OCI-LY7 (cell line): Measurements from ENCODE around the gene IL22RA2. TPM values are rescaled to one million over a fixed set of nuclear protein-coding genes. Genes with fewer than 3 reads are reported as not detected.

Source experiments
- BruUV-seq: library from RNA; stranded (reverse); fragments of 400-500 nt; replicated peaks from 2 replicates; lab custom pipeline; 2021; lab: Mats Ljungman, UMichigan
- CTCF ChIA-PET: fragments of 300-600 bp; sonication (Branson Sonifier 250); formaldehyde crosslinking; loops from one replicate; lab custom pipeline; 2022; ENCODE audit warnings: antibody characterized with exemption; ENCODE audit not compliant: unreplicated experiment; lab: Charles Lee
- POLR2A ChIA-PET: fragments of 300-600 bp; sonication (Branson Sonifier 250); formaldehyde crosslinking; loops from one replicate; lab custom pipeline; 2022; ENCODE audit warnings: antibody characterized with exemption; lab: Charles Lee
- DNase-seq: peaks from one replicate; pipeline ENCODE4 v3.0.0-alpha.2; 2015; ENCODE audit warnings: low spot score
- H2AFZ ChIP-seq: fragments of 200-600 bp; sonication (generic), shearing (Covaris generic); 2 replicates; pipeline ENCODE4 v1.6.1; 2014; ENCODE audit warnings: mild to moderate bottlenecking, antibody characterized with exemption, low read length, moderate library complexity
- H3K27ac ChIP-seq: fragments of 200-600 bp; sonication (generic); 2 replicates; pipeline ENCODE4 v1.5.1; 2014; ENCODE audit warnings: mixed run types, low read depth, mild to moderate bottlenecking, moderate library complexity, low read length, inconsistent platforms; ENCODE audit not compliant: poor library complexity, severe bottlenecking
- H3K36me3 ChIP-seq: fragments of 200-600 bp; sonication (generic); 2 replicates; pipeline ENCODE4 v1.6.1; 2014; ENCODE audit warnings: mild to moderate bottlenecking, antibody characterized with exemption, low read length, moderate library complexity, mixed read lengths; ENCODE audit not compliant: insufficient read depth
- H3K4me1 ChIP-seq: fragments of 200-600 bp; sonication (generic); 2 replicates; pipeline ENCODE4 v1.5.1; 2014; ENCODE audit warnings: mild to moderate bottlenecking, low read length; ENCODE audit not compliant: insufficient read depth, poor library complexity, severe bottlenecking
- H3K4me2 ChIP-seq: fragments of 200-600 bp; sonication (generic); 2 replicates; pipeline ENCODE4 v1.6.1; 2014; ENCODE audit warnings: mild to moderate bottlenecking, low read length
- H3K4me3 ChIP-seq: fragments of 200-600 bp; sonication (generic); 2 replicates; pipeline ENCODE4 v1.5.1; 2014; ENCODE audit warnings: mild to moderate bottlenecking, low read depth, low read length; ENCODE audit not compliant: poor library complexity, severe bottlenecking
- H3K79me2 ChIP-seq: fragments of 200-600 bp; sonication (generic); 2 replicates; pipeline ENCODE4 v1.6.1; 2016; ENCODE audit warnings: low read depth, mild to moderate bottlenecking, low read length, moderate library complexity, mixed read lengths; ENCODE audit not compliant: insufficient read depth
- H3K9me2 ChIP-seq: fragments of 200-600 bp; sonication (generic); 2 replicates; pipeline ENCODE4 v1.6.1; 2016; ENCODE audit warnings: mild to moderate bottlenecking, low read length, mixed read lengths; ENCODE audit not compliant: insufficient read depth
- H3K9me3 ChIP-seq: fragments of 200-600 bp; sonication (generic); 2 replicates; pipeline ENCODE4 v1.6.1; 2014; ENCODE audit warnings: mild to moderate bottlenecking, mixed run types, low read length, mixed read lengths
- H4K20me1 ChIP-seq: fragments of 200-600 bp; sonication (generic); 2 replicates; pipeline ENCODE4 v1.6.1; 2014; ENCODE audit warnings: mild to moderate bottlenecking, antibody characterized with exemption, low read length, moderate library complexity, mixed read lengths; ENCODE audit not compliant: insufficient read depth
- CTCF ChIP-seq: fragments of 200-600 bp; sonication (generic); conservative IDR thresholded peaks from 2 replicates; pipeline ENCODE4 v1.5.1; 2014; ENCODE audit warnings: mild to moderate bottlenecking, antibody characterized with exemption, low read length, moderate library complexity, mixed read lengths
- EZH2phosphoT487 ChIP-seq: fragments of 200-600 bp; sonication (generic); IDR thresholded peaks from 2 replicates; pipeline ENCODE4 v1.6.1; 2018; ENCODE audit warnings: low read depth, borderline replicate concordance, mild to moderate bottlenecking, mixed run types, antibody characterized with exemption, low read length, moderate library complexity, mixed read lengths
- intact Hi-C: fragments of 100-400 bp; cut with micrococcal nuclease; formaldehyde crosslinking; loops from one replicate; pipeline ENCODE4 v1.10.0; 2022; ENCODE audit not compliant: unreplicated experiment
- total RNA-seq, 2 experiments: library from RNA; depleted of rRNA in 1 of 2; stranded (reverse); fragments of >200 nt in 1 of 2; shearing (Covaris generic) in 1 of 2; gene quantifications; 2 replicates each; pipeline ENCODE4 v1.2.3, GENCODE V29; 2014 to 2022

The IL22RA2 gene
- total RNA-seq, 2 experiments from 2014 or later = not detected

- H3K9me3 ChIP-seq = peaks cover 29% of the 10 kb centered on the region
- H3K36me3 ChIP-seq = no peaks in the 10 kb centered on the region; the same call in 1 of the 2 replicates
- ChIA-PET POLR2A (no interaction called here), CTCF (no interaction called here)
- H3K4me1 ChIP-seq = peaks cover 15% of the 10 kb centered on the region
- no peak overlapping the region for H2AFZ ChIP-seq
- no peak for DNase-seq
- H3K4me3 ChIP-seq = no peak overlapping the region
- TF ChIP-seq EZH2phosphoT487 (no peak), CTCF (no peak)
- no peaks in the 10 kb centered on the region for H4K20me1 ChIP-seq
- H3K9me2 ChIP-seq = no peaks in the 10 kb centered on the region
- H3K4me2 ChIP-seq = no peak overlapping the region
- no TSS peak for BruUV-seq
- H3K79me2 ChIP-seq = no peaks in the 10 kb centered on the region
- intact Hi-C loops = no loop called here
- H3K27ac ChIP-seq = no peak overlapping the region
Observed at GRCh38 chr6:137163732-137164318, 9.6 kb downstream of the IL22RA2 start.

GRCh38 chr6:137162692-137163306, 10.6 kb downstream of the IL22RA2 start:
- no peak for TF ChIP-seq CTCF
- TF ChIP-seq EZH2phosphoT487 = no peak
- no peaks in the 10 kb centered on the region for H4K20me1 ChIP-seq

GRCh38 chr6:137161949-137162348, 11.5 kb downstream of the IL22RA2 start:
- ChIA-PET POLR2A (interaction anchor here (0.6 to 1.2 kb wide), 4 partner anchors 14 to 64 kb away, joined by 3 to 4 read pairs (median 3); no protein-coding TSS in a partner anchor), CTCF (interaction anchor here (0.5 to 1.3 kb wide), 2 partner anchors 10 to 31 kb away, joined by 3 to 5 read pairs; no protein-coding TSS in a partner anchor)
- no peak overlapping the region for H3K4me2 ChIP-seq
- no peak overlapping the region for H2AFZ ChIP-seq
- no TSS peak for BruUV-seq
- no peak for DNase-seq
- H3K4me1 ChIP-seq = peaks cover 15% of the 10 kb centered on the region
- peaks cover 29% of the 10 kb centered on the region for H3K9me3 ChIP-seq
- no peaks in the 10 kb centered on the region for H4K20me1 ChIP-seq
- H3K36me3 ChIP-seq = no peaks in the 10 kb centered on the region; the same call in 1 of the 2 replicates
- intact Hi-C loops = no loop called here
- no peak overlapping the region for H3K27ac ChIP-seq
- TF ChIP-seq CTCF (no peak), EZH2phosphoT487 (no peak)
- no peak overlapping the region for H3K4me3 ChIP-seq
- H3K79me2 ChIP-seq = no peaks in the 10 kb centered on the region
- no peaks in the 10 kb centered on the region for H3K9me2 ChIP-seq

More at GRCh38 chr6:137162692-137163306, 10.6 kb downstream of the IL22RA2 start:
- Histone ChIP-seq H3K9me2 (no peaks in the 10 kb centered on the region), H3K27ac (no peak overlapping the region), H3K4me2 (no peak overlapping the region), H3K36me3 (no peaks in the 10 kb centered on the region; the same call in 1 of the 2 replicates), H3K4me1 (peaks cover 15% of the 10 kb centered on the region), H2AFZ (no peak overlapping the region), H3K9me3 (peaks cover 29% of the 10 kb centered on the region), H3K4me3 (no peak overlapping the region), H3K79me2 (no peaks in the 10 kb centered on the region)
- DNase-seq = no peak
- ChIA-PET CTCF (no interaction called here), POLR2A (interaction anchor here (1.2 kb wide), 1 partner anchor 13 kb away, joined by 3 read pairs; no protein-coding TSS in a partner anchor)
- intact Hi-C loops = no loop called here
- no TSS peak for BruUV-seq
